Right forelimb (tissue), 1 donor: ENCODE measurements around the gene NTF3.

ENCODE experiments used
- DNase-seq: peaks from one replicate; pipeline ENCODE4 v3.0.0-alpha.2; 2018

Gene NTF3

DNA sequence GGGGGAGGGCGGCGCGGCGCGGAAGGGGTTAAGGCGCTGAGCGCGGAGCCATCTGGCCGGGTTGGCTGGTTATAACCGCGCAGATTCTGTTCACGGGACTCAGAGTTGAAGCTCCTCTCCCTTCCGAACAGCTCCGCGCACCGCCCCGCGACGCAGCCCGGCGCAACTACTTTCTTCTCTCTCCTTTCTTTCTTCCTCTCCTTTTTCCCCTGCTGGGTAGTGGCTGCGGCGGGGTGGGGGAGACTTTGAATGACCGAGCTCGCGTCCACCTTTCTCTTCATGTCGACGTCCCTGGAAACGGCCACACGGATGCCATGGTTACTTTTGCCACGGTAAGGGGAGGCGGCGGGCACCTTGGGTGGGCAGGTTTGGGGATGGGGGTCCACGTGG, at the start of gene NTF3:
Gene NTF3, plus strand, starts transcription at position 98 of the 390 bp plus-strand sequence. Its CDS starts 217 bp downstream, at position 315.
- peak; percentile 80 for DNase-seq

GRCh38 chr12:5384015-5384414, 47.9 kb upstream of the NTF3 start:
- no peak for DNase-seq

- no peak for DNase-seq
Measured at GRCh38 chr12:5388581-5389535, 43.0 kb upstream of the NTF3 start.

DNA sequence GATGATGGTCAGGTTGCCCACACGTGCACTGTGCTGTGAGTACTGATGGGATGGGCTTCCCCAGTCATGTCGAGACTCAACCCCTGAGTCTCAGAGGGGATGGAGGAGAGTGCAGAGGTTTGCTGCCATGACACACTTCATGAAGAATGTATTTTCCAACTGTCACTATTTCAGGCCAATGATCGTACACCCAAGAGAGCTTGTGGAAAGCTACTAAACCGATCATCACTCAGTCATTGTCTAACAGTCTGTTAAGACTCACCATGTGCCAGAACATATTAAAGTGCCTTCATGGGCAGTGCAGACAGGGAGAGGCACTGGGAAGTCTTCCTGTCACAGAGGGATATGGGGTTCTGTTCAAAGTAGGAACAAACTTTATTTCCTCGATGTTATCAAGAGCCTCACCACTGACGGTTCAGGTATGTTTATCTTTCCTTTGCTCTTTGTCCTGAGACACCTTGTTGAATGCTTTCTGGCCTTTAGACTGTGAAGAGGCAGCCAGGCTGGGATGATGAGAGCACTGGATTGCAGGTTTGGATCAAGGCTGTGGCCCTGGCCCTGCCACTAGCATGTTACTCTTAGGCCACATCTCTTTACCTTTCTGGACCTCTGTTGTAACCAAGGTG, 41.6 kb upstream of the NTF3 start:
- DNase-seq: no peak

DNA sequence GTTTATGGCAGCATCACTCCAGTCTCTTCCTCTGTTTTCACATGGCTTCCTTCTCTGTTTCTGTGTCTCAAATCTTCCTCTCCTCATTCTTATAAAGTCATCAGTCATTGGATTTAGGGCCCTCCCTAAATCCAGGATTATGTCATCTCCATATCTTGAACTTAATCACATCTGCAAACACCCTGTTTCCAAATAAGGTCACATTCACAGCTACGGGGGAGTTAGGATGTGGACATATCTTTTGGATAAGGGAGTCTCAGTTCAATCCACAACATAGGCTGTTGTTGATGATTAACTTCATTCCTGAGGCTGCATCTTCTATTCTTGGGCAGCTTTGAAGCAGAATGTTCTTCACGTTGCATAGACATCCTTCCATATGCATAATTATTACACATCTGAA, 40.3 kb upstream of the NTF3 start:
- DNase-seq: no peak

GRCh38 chr12:5392961-5393360, 38.9 kb upstream of the NTF3 start:
- DNase-seq: no peak

DNA sequence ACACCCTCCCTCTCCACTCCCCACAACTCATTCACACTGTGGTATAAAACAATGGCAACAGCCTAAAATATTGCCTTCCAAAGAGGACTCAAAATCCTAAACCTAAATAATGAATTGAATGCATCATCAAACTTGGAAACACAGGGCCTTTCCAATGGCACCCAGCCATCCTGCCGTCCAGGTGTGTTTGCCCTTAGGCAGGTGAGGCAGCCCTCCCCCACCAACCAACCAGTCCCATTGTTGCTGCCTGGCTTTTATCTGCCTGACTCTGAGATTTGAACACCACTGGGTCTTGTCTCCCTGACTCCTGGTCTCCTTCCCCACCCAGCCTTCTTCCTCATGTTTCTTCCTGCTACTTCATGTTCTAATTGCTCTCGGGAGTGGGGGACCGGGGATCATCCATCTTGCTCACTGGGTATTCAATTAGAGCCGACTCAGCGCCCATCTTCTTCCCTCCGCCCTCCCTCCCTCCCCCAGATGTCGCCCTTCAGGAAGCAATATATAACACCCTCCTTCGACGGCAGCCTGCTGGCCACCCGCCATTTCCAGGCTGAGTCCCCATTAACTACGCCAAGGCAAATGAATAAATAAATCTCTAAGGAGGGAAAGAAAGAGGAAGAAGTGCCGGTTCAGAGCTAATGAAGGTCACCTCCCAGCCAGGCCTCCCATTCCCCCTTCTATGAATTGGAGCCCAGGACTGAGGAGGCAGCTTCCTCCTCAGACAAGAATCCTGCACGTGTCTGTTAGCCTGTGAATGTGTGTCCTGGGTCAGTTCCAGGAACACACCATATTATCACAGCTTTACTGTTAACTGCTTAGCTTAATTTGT, 36.3 kb upstream of the NTF3 start:
- DNase-seq: no peak

DNA sequence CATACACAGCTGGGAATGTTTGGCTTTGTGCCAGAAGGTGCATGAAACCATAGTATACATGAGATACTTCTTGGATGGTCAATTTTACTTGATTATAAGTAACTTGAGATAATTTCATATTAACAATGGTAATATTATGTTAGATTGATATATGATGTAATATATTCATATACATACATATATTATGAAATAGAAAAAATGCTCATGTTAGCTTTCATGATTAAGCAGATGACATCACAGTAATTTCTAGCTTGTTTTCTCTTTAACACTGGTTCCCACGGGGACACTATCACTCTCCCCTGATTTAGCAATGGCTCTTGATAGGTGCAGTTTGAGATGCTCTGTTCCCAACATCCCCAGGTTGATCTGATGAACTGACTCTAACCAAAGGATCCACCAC, 35.4 kb upstream of the NTF3 start:
- DNase-seq: no peak

DNA sequence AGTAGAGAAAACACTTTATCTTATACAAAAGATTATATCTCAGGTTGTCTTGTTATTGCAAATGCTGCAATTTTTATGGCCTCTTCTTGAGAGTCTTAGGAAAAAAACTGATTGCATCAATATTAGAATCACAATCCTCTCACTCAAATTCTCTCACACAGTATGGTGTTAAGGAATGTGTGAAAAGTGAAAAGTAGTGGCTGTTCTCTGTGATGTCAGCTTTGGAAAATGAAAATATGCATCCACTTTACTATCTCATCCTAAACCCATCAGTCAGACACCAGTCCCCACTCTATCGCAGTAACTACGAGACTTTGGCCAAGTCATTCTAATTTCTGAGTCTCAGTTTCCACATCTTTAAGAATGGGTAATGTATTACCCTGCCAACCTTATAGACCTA, 32.6 kb upstream of the NTF3 start:
- DNase-seq: no peak

GRCh38 chr12:5402009-5402935, 29.6 kb upstream of the NTF3 start:
- DNase-seq: no peak

- no peak for DNase-seq
Measured at GRCh38 chr12:5403411-5403810, 28.5 kb upstream of the NTF3 start.

DNA sequence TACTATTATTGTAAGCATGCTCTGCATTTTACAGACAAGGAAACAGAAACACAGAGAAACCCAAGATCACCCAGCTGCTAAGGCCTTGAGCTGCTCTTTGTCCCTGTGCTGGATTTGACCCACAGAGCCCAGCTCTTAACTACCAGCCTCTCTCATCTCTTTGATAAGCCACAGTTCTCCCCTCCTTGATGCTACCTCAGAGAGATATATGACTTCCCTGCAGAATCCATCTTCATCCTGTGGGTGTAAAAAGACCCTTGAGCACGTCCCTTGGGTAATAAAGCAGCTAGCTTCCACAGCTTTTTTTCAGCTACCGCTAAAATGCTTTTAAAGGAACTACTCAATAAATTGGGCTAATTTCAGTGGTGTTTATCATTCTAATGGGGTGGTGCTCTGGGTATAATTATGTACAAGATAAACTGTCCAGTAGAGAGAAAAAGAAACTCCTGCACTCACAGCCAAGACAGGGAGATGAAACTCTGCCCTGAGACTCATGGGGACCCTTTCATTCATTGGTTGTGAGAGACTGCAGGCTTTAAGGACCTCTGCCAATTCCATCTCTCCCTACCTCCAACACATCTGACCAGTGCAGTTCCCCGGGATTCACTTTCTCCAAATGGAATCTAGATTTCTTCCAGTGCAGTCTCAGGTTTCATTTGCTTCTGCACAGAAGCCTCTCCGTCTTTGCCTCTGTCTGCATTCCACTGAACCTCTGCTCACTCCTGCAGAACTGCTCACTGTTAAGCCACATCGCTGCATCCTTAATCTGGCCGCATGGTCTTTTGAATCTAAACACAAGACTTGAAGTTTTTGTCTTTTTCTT, 24.7 kb upstream of the NTF3 start:
- DNase-seq: no peak

GRCh38 chr12:5409619-5410018, 22.3 kb upstream of the NTF3 start:
- DNase-seq: no peak

GRCh38 chr12:5416571-5416970, 15.3 kb upstream of the NTF3 start:
- no peak for DNase-seq

DNA sequence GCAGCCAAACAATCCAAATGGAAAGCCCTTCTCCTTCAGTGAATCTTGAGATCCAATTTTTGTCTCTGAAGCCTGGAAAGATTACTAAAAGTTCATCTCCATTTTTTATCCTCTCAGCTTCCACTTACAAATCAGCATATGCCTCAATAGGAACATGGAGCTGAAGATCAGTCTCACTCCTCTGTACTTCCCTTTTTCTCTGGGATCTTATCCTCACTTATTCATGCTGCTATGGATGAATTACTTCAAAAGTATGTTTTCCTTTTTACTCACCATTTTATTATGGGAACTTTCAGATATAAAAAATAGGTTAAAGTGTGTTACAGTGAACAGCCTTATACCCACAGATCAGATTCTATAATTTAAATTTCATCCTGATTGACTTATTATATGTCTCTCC, 14.4 kb upstream of the NTF3 start:
- no peak for DNase-seq

DNA sequence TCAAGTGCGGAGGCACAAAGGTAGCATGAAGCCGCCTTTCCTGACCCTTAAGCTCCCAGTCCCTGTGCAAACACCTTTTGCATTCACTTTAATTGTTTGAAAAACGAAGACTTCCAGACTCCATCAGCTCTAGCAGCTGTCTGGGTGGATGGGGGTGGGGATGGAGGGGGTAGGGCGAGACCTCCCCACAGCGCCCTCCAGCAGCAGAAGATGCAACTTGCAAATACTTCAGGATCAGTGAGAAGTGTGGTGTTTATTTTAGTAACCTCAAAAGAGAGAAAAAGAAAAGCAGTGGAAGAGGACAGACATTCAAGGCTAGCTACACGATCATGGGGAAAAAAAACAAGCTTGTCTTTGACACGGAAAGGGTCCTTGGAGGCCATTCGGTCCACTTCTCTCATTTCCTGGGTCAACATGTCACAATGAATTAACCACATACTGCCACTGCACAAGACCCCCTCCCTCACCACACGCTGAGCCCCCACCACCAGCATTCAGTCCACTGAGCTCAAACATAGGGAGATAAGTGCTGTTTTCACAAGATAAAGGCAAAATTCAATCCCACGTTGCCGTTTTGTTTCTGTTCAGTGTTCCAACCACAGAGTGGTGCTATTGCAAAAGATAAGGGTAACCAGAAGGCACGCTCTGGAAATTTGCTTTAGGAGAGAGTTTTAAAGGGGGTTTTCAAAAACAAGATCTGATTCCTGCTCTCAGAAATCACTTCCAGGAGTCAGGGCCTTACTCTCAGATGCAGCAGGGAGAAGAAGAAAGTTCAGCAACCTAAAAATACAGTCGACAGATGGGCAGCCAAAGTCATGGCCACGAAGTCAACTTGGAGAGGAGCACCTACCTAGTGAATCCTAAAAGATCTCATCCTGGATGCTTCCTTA, 3.3 kb upstream of the NTF3 start:
- peak; percentile 56 for DNase-seq

- no peak for DNase-seq
Measured at GRCh38 chr12:5429741-5430557, 2.0 kb upstream of the NTF3 start.

DNA sequence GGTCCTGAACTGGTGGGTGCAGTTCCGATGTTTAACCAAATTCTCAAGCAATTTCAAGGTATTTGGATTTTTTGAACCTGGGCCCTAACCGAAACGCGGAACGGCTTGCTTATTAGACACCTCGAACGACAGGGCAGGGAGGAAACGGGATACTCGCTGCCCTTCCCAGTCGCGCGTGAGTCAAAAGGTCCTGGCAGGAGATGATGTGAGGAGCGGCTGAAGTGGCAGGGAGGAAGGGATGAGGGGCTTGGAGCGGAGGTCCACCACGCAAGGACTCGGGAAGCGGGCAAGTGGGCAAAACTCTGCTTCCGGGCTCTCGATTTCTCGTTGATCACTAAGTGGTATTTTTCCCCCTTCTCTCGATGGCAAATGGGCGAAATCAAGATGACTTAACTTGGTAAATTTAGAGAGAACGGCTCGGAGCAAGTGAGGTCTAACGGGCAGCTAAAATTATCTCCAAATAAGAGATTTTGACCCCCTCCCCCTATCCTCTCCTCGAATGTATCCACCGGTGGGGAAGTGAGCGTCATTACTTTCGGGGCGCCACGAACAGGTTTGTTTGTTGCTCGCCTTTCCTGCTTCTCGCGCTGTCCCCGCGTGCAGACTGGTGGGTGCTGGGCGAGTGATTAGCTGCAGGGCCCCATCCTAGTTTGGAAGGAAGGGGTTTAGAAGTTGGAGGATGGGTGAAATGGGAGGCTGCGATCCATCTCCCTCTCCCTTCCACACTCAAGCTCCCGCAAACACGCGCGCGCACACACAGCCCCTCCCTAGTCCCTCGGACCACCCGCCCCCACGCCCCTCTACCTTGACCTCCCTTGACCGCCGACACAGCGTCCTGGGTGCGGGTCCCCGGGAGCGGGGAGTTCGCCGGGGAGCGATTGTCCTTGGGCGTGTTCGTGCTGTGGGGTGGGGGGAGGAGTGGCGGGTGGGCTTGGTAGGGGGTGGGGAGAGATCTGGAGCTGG, 986 bp upstream of the NTF3 start:
- peak; percentile 58 for DNase-seq
